ENCODE results near the gene ANKRD10.
A peak's percentile ranks its signal among the peaks of the same experiment; 100 is the strongest.
"Not testable (repeated sequence)": the region's sequence is repeated elsewhere in the genome, so short reads cannot be mapped to it uniquely, and the experiment has no call there.

The ANKRD10 gene

GRCh38 chr13:110950356-110950755 lies 35.5 kb upstream of the ANKRD10 start:
- no peak for DNase-seq (ENCODE audit: insufficient read length, low spot score)
- FAIRE-seq, result no peak
- TF ChIP-seq, protein P1, sequence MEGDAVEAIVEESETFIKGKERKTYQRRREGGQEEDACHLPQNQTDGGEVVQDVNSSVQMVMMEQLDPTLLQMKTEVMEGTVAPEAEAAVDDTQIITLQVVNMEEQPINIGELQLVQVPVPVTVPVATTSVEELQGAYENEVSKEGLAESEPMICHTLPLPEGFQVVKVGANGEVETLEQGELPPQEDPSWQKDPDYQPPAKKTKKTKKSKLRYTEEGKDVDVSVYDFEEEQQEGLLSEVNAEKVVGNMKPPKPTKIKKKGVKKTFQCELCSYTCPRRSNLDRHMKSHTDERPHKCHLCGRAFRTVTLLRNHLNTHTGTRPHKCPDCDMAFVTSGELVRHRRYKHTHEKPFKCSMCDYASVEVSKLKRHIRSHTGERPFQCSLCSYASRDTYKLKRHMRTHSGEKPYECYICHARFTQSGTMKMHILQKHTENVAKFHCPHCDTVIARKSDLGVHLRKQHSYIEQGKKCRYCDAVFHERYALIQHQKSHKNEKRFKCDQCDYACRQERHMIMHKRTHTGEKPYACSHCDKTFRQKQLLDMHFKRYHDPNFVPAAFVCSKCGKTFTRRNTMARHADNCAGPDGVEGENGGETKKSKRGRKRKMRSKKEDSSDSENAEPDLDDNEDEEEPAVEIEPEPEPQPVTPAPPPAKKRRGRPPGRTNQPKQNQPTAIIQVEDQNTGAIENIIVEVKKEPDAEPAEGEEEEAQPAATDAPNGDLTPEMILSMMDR (IDR thresholded peaks at IDR 0.05; ENCODE audit: insufficient read depth, missing control alignments), result no peak

- TF ChIP-seq, protein P1 (IDR thresholded peaks at IDR 0.05; ENCODE audit: insufficient read depth, missing control alignments), result no peak
- FAIRE-seq (no peak), DNase-seq (ENCODE audit: insufficient read length, low spot score) (no peak)
These were observed 34.8 kb upstream of the ANKRD10 start for GRCh38 chr13:110949628-110950027.

- TF ChIP-seq, protein P1 (IDR thresholded peaks at IDR 0.05; ENCODE audit: insufficient read depth, missing control alignments), result no peak
- DNase-seq (ENCODE audit: insufficient read length, low spot score) (no peak), FAIRE-seq (no peak)
These were observed 34.2 kb upstream of the ANKRD10 start for GRCh38 chr13:110949116-110949515.

- FAIRE-seq; DNase-seq (ENCODE audit: insufficient read length, low spot score): not testable (repeated sequence)
These were observed 32.5 kb upstream of the ANKRD10 start for GRCh38 chr13:110947338-110947737.

GRCh38 chr13:110945928-110946570 lies 31.2 kb upstream of the ANKRD10 start:
- TF ChIP-seq, protein P1 (IDR thresholded peaks at IDR 0.05; ENCODE audit: insufficient read depth, missing control alignments), result no peak
- no peak for FAIRE-seq
- no peak for DNase-seq (ENCODE audit: insufficient read length, low spot score)

- FAIRE-seq (no peak), DNase-seq (ENCODE audit: insufficient read length, low spot score) (no peak)
- TF ChIP-seq, protein P1 (IDR thresholded peaks at IDR 0.05; ENCODE audit: insufficient read depth, missing control alignments), result no peak
These were observed 30.4 kb upstream of the ANKRD10 start for GRCh38 chr13:110944968-110945927.

GRCh38 chr13:110944121-110944967 lies 29.5 kb upstream of the ANKRD10 start:
- FAIRE-seq (no peak), DNase-seq (ENCODE audit: insufficient read length, low spot score) (no peak)
- TF ChIP-seq, protein P1 (IDR thresholded peaks at IDR 0.05; ENCODE audit: insufficient read depth, missing control alignments), result peak; percentile 29

Measured in D721Med (cell line).